SU-DHL-6 (cell line): ENCODE data around the gene AKT1.

ENCODE experiments used
- H2AFZ ChIP-seq: fragments of 200-600 bp; sonication (generic); 2 replicates; pipeline ENCODE4 v1.6.1; 2014; ENCODE audit warnings: low read depth, mild to moderate bottlenecking, moderate library complexity, mixed read lengths, antibody characterized with exemption, low read length; ENCODE audit not compliant: severe bottlenecking
- H3F3A ChIP-seq: fragments of 200-600 bp; shearing (Covaris generic); 2 replicates; pipeline ENCODE4 v1.6.0; 2016; ENCODE audit warnings: antibody characterized with exemption, mild to moderate bottlenecking; ENCODE audit not compliant: insufficient read depth
- H3K27ac ChIP-seq: fragments of 200-600 bp; sonication (generic); 2 replicates; pipeline ENCODE4 v1.5.1; 2016; ENCODE audit warnings: low read depth, mild to moderate bottlenecking, low read length, moderate library complexity, mixed read lengths
- H3K27me3 ChIP-seq: fragments of 200-600 bp; sonication (generic), shearing (Covaris generic); 2 replicates; pipeline ENCODE4 v1.6.0; 2014; ENCODE audit warnings: mild to moderate bottlenecking, low read length
- H3K36me3 ChIP-seq: fragments of 200-600 bp; sonication (generic); 2 replicates; pipeline ENCODE4 v1.6.1; 2014; ENCODE audit warnings: mild to moderate bottlenecking, low read length, mixed read lengths
- H3K4me2 ChIP-seq: fragments of 300-600, 200-600 bp; shearing (Covaris generic), sonication (generic); 2 replicates; pipeline ENCODE4 v1.6.0; 2014; ENCODE audit warnings: low read length, low read depth, mild to moderate bottlenecking; ENCODE audit not compliant: poor library complexity, severe bottlenecking
- H3K4me3 ChIP-seq: fragments of 200-600 bp; sonication (generic); 2 replicates; pipeline ENCODE4 v1.5.1; 2014; ENCODE audit warnings: antibody characterized with exemption, low read length, mild to moderate bottlenecking, mixed read lengths; ENCODE audit not compliant: insufficient read depth, poor library complexity, severe bottlenecking
- H3K79me2 ChIP-seq: fragments of 200-600 bp; sonication (generic); 2 replicates; pipeline ENCODE4 v1.6.1; 2014; ENCODE audit warnings: mild to moderate bottlenecking, low read length, moderate library complexity; ENCODE audit not compliant: insufficient read depth
- H3K9ac ChIP-seq: fragments of 200-600 bp; sonication (generic); 2 replicates; pipeline ENCODE4 v1.7.0; 2014; ENCODE audit warnings: mild to moderate bottlenecking, low read length
- H3K9me2 ChIP-seq: fragments of 200-600 bp; sonication (generic); replicated peaks from 2 replicates; pipeline ENCODE4 v1.6.1; 2014; ENCODE audit warnings: low read length; ENCODE audit not compliant: insufficient read depth
- H3K9me3 ChIP-seq: fragments of 200-600 bp; sonication (generic); 2 replicates; pipeline ENCODE4 v1.6.1; 2014; ENCODE audit warnings: low read length, mixed read lengths; ENCODE audit not compliant: insufficient read depth
- H4K20me1 ChIP-seq: fragments of 200-600 bp; sonication (generic); 2 replicates; pipeline ENCODE4 v1.6.1; 2014; ENCODE audit warnings: low read depth, mild to moderate bottlenecking, antibody characterized with exemption, low read length, moderate library complexity, mixed read lengths
- EZH2phosphoT487 ChIP-seq: fragments of 200-600 bp; sonication (generic), shearing (Covaris generic); conservative IDR thresholded peaks from 2 replicates; pipeline ENCODE4 v1.6.1; 2018; ENCODE audit warnings: mild to moderate bottlenecking, antibody characterized with exemption, low read length, moderate library complexity, mixed read lengths
- TF ChIP-seq, protein P1 (sequence below): fragments of 200-600 bp; sonication (generic); IDR thresholded peaks from one replicate; pipeline ENCODE4 v1.5.1; 2017; ENCODE audit warnings: antibody characterized with exemption, mild to moderate bottlenecking, low read length, moderate library complexity; ENCODE audit not compliant: insufficient read depth, poor library complexity, severe bottlenecking

The AKT1 gene

DNA sequence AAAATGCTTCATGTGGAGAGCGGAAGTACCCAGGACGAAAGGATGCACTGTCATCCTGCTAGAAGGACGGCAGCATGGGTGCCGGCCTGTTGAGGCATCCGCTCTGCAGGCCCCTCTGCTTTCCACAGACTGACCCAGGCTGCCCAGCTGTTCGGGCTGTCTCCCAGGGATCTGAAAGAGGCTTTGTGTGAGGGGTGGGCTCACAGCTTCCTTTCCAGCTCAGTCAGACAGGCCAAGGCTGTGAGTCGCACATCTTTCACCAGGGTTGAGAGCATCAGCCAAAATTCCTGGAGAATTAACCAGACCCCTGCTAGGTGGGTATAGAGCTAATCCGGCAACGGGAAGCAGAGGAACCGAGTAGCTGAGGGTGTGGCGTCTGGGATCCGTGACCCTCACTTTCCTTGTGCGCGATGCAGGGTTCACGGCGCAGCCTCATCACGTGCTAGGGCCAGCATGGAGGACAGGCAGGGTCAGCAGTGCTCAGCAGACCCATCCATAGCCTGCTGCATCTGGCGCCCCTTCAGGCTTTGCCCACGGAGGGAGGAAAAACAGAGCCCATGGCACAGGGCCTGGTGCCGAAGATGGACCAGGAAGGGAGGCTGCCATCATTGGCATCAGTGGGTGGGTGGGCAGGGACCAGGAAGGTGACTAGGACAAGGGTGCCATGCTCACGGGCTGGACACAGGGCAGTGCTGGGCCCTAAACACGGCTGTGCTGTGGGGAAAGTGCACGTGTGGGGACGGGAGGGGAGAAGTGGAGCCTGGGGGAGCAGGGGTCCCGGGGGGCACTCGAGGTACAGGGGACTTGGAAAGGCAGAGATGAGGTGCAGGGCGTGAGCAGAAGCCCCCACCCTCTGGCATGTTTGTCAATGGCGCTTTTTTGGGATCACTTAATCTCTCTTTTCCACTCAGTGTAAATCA lies 51.8 kb downstream of the AKT1 start:
- Histone ChIP-seq H3K4me2 (no peak overlapping the region), H2AFZ (no peak overlapping the region), H3K9me3 (no peaks in the 10 kb centered on the region), H3K36me3 (no peaks in the 10 kb centered on the region), H3K4me3 (no peak overlapping the region), H3K27ac (no peak overlapping the region), H3K9ac (no peak overlapping the region), H3K27me3 (no peaks in the 10 kb centered on the region), H3K9me2 (no peaks in the 10 kb centered on the region), H4K20me1 (no peaks in the 10 kb centered on the region), H3F3A (no peaks in the 10 kb centered on the region), H3K79me2 (no peaks in the 10 kb centered on the region)
- TF ChIP-seq, protein P1, sequence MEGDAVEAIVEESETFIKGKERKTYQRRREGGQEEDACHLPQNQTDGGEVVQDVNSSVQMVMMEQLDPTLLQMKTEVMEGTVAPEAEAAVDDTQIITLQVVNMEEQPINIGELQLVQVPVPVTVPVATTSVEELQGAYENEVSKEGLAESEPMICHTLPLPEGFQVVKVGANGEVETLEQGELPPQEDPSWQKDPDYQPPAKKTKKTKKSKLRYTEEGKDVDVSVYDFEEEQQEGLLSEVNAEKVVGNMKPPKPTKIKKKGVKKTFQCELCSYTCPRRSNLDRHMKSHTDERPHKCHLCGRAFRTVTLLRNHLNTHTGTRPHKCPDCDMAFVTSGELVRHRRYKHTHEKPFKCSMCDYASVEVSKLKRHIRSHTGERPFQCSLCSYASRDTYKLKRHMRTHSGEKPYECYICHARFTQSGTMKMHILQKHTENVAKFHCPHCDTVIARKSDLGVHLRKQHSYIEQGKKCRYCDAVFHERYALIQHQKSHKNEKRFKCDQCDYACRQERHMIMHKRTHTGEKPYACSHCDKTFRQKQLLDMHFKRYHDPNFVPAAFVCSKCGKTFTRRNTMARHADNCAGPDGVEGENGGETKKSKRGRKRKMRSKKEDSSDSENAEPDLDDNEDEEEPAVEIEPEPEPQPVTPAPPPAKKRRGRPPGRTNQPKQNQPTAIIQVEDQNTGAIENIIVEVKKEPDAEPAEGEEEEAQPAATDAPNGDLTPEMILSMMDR: no peak
- no peak for TF ChIP-seq EZH2phosphoT487

- Histone ChIP-seq H3K27ac (no peak overlapping the region), H3K9me3 (no peaks in the 10 kb centered on the region), H4K20me1 (no peaks in the 10 kb centered on the region), H3K9me2 (no peaks in the 10 kb centered on the region), H3F3A (no peaks in the 10 kb centered on the region), H3K4me3 (no peak overlapping the region), H3K4me2 (no peak overlapping the region), H3K79me2 (no peaks in the 10 kb centered on the region), H3K27me3 (no peaks in the 10 kb centered on the region), H3K36me3 (no peaks in the 10 kb centered on the region), H3K9ac (no peak overlapping the region), H2AFZ (no peak overlapping the region)
- TF ChIP-seq EZH2phosphoT487: no peak
- TF ChIP-seq, protein P1: no peak
Observed at GRCh38 chr14:104742586-104743455, 52.7 kb downstream of the AKT1 start.

DNA sequence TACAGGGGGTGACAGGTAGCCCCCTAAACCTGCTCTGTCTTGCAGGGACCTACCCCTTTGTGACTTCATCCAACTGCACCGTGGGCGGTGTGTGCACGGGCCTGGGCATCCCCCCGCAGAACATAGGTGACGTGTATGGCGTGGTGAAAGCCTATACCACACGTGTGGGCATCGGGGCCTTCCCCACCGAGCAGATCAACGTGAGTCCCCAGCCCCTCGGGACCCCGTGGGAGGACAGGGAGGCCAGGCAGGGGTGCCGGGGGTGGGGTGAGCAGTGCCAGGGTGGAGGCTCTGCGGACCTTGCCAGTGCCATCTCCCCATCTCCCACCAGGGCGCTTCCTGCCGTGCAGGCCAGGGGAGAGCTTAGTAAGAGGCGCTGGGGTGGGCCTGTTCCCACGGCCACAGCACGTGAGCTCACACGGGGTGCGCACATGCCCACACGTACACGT lies 53.7 kb downstream of the AKT1 start:
- TF ChIP-seq EZH2phosphoT487: no peak
- TF ChIP-seq, protein P1: no peak
- Histone ChIP-seq H3K4me2 (no peak overlapping the region), H3F3A (no peaks in the 10 kb centered on the region), H3K27me3 (no peaks in the 10 kb centered on the region), H3K79me2 (no peaks in the 10 kb centered on the region), H3K27ac (no peak overlapping the region), H2AFZ (no peak overlapping the region), H3K9me2 (no peaks in the 10 kb centered on the region), H3K4me3 (no peak overlapping the region), H3K9me3 (no peaks in the 10 kb centered on the region), H4K20me1 (no peaks in the 10 kb centered on the region), H3K36me3 (no peaks in the 10 kb centered on the region), H3K9ac (no peak overlapping the region)
